Stimulated activated CD8-positive, alpha-beta memory T cell treated with anti-CD3 and anti-CD28 coated beads, Interleukin-7, amount 100 ng/mL, for 48 hours (primary cell): ENCODE results near the gene CEP112.
A peak's percentile ranks its signal among the peaks of the same experiment; 100 is the strongest.

ENCODE experiments used
- DNase-seq, 2 donors: peaks; one replicate each; pipeline ENCODE4 v3.0.0-alpha.2; 2020; ENCODE audit warnings: low read depth in 1 of 2; ENCODE audit errors: extremely low read depth in 1 of 2

CEP112 gene

GRCh38 chr17:65664696-65665095 lies 527.2 kb downstream of the CEP112 start:
- no peak for DNase-seq

DNA sequence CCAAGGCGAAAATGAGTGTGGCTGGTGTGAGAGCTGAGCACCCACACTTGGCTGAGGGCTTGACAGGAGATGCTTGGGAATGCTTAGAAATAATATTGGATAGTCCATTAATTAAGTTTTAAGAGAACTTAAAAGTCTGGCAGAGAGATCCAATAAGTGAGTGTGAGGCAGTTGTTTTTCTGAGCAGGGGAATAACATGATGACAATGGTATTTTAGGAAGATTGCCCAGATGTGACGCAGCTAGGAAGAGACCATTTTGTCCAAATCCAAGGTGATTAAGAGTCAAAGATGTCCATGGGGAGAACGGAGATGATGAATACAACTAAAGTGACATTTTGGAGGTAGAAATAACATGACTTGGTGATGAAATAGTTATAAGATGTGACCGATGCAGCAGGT lies 527.7 kb downstream of the CEP112 start:
- no peak for DNase-seq

DNA sequence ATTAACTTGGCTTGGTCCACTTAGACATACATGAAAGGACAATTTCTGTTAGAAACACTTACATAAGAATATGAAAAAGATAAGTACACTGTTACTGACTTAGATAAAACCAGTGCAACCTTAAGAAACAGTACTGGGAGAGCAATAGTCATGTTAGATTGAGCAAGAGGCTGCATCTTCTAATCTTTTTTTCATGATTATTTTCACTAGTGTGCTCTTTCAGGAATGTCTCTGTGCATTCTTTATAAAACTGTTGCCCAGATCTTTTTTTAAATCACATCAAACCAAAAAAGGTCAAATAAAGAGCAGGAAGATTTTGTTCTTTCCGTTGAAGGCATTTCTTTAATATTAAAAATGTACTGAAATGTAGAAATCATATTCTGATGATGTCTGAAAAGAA lies 529.7 kb downstream of the CEP112 start:
- no peak for DNase-seq

DNA sequence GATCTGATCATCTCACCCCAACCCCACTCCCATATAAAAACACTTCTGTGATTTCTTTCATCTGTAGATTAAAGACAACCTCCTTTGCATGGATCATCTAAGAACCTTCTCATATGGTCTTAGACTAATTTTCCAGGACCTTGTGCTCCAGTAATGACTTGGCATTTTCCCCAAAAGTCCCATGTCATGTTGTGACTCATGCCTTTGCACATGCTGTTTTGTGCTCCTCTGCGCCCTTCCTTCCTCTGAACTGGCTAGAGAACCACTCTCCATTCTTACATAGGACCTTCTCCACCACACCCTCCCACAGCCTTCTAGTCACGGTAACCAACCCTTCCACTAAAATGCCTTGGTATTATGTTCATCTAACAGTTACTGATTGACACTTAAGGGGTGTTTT lies 531.0 kb downstream of the CEP112 start:
- DNase-seq: no peak

- no peak for DNase-seq
Measured at GRCh38 chr17:65660078-65660477, 531.9 kb downstream of the CEP112 start.

- DNase-seq: no peak
Measured at GRCh38 chr17:65659512-65659911, 532.4 kb downstream of the CEP112 start.

DNA sequence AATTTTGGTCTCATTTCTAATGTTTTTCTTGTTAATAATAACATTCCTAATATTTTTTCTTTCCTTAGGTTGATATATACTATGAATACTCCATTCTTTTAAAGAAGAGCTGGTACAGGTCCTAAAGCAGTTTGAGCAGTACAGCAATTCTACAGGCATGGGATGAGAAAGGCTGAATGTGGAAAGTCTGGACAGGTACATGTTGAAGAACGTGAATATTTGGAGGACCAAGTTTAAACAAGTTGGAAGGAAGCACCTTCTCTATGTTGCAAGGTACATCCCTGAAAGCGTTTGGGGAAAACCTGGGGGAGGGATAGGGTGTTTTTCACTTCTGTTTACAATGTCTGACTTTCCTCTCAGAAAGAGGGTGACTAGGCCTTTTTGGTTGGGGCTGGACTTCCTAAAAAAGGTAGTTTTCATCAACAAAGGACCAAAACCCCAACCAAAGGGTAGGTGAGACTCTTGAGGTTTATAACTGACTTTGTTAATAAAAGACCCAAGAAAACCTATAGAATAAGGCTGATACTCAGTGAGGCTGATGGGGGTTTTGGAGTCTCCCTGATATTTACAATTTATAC lies 534.6 kb downstream of the CEP112 start:
- no peak for DNase-seq

DNA sequence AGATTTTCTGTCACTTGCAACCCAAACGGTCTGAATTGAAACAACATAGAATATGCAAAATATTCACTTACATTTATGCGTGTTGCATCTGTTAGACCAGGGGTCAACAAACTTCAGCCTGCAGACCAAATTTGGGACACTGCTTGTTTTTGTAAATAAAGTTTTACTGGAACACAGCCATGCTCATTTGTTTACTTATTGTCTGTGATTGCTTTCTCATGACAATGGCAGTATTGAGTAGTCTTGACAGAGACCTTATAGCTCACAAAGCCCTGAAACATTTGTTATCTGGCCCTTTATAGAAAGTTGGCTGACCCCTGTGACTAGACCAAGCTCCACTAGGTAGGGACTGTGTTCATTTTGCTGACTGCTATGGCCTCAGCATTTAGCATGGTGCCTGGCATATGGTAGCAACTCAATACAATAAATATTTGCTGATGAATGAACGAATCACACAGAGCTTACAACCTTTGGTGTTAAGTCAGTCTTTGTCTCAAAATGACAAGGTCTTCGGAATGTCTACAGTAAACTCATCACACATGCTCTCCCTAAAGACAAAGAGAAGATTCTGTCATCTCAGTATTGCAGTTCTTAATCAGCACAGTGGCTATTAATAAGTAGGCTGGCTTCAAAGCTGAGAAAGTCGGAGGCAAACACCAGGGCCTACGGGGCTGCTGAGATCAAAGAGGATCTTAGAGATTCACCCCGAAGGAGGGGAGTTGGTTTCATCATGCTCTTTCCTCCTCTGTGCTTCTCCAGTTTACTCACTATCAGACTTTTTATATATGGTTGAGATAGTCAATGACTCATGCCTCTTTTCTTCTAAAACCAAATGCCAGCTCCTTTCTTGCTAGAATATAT lies 535.3 kb downstream of the CEP112 start:
- peak in 1 of 2 donors; percentile 59 for DNase-seq

GRCh38 chr17:65655706-65656105 lies 536.2 kb downstream of the CEP112 start:
- no peak for DNase-seq

GRCh38 chr17:65644545-65644944 lies 547.4 kb downstream of the CEP112 start:
- DNase-seq: no peak

DNA sequence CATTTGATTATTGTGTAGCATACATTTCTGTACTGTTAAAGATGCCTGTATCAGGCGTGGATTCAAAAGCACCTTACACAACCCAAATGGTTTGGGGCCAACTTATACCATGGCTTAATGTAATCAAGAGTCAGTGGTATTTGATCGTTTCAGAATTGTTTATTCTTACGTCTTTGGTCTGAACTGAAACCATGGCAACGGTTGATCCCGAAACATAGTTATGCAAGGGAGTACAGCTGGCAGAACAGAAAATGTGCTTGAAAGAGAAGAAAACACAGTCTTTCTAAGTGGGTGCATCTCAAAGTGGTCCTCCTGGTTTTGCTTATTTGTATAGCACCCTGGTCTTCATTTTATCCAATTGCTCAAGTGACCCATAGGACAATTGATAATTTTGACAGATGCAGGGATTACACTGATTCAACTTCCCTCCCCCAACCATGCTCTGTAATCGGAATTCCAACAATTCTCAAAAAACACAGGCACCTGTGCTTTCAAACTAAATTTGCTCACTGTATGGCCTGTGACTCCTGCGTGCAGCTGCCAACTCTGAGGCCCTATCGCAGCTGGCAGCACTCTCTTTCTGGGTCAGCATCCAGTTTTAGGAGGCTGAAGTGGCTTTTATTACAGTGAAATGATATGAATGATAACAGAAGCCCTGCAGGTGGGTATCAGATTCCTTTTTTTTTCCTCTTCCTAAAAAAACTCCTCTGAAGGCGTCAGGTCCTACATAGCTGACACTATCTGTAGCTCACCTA lies 553.5 kb downstream of the CEP112 start:
- no peak for DNase-seq

- no peak for DNase-seq
Measured at GRCh38 chr17:65637786-65638185, 554.1 kb downstream of the CEP112 start.

DNA sequence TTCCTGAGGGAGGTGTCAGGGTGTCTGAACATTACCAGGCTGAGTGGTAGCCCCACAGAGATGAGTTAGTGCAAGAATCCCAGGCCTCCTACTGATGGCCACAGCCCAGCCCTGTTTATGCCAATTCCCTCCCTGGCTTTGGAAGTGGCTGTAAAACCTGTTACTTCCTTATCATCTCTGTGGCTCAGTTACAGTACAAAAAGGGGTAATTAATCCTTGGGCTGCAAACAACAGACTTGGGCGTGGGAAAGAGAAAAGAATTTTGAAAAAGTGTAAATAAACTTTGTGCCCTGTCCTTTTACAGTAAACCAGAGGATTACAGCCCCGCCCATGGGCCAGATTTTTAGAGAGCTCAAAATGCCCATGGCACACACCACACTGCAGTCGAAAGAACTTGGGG lies 557.4 kb downstream of the CEP112 start:
- DNase-seq: no peak

DNA sequence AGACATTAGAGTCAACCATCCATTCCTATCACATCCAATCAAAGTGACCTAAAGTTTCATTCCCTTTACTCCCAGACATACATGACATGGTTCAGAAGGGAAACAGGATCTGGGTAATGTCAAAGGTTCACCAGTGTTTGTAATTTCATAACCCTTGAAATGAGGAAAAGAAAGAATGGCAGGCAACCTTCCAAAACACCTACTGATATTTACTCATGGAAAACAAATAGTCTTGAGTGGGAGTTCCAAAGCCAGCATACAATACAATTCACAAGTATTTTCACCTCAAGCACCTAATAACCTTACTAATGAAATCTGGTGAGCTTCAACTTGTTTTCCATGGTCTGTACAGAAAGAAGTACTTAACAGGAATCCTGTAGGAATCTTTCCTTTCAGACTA lies 557.9 kb downstream of the CEP112 start:
- DNase-seq: no peak

DNA sequence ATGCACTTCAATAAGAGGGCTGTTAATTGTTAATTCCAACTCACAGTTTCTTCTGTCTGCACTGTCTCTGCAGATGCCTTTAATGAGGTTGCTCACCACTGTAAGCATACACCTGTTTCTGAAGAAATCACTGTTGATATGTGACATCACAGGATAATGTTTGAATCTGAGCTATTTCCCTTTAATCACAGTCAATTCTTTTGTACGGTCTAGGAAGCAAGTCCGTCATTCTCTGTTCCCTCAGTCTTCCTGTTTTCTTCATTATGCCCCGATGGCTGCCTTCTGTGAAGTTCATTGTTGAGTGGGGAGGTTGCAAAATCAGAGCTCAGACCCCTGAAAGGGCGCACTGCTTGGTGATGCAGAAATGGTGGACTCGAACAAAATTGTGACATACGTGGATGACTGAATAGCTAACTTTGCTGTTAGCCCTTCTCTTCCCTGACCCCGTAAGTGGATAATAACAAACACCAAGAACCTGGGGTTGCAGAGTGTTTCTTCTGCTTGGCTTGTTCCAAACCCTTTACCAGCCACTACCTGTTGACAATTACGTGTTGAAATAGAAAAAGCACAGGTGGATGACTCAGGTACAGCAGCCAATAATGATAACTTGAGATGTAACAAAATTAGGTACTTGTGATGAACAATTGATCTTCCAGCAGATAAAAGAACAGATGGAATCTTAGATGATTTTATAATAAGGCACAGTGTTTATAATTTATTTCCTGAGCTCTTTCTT lies 558.6 kb downstream of the CEP112 start:
- no peak for DNase-seq

DNA sequence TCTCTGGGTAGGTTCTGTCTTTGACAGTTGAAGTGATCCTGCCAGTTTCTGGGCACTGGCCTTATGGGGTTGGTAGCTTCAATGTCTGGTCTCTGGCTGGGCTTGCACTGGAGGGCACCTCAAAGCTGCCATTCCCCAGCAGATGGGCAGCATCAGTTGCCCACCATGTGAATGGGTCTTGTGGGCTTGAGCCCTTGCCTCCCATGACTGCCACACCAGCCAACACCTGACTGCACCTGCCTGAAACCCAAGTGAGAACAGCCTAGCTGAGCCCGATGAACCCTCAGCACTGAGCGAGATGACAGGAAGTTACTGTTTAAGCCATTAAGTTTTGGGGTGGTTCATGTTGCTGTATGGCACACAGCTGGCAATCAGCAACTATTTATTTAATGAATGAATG lies 561.4 kb downstream of the CEP112 start:
- DNase-seq: no peak

- no peak for DNase-seq
Measured at GRCh38 chr17:65629234-65629690, 562.7 kb downstream of the CEP112 start.

DNA sequence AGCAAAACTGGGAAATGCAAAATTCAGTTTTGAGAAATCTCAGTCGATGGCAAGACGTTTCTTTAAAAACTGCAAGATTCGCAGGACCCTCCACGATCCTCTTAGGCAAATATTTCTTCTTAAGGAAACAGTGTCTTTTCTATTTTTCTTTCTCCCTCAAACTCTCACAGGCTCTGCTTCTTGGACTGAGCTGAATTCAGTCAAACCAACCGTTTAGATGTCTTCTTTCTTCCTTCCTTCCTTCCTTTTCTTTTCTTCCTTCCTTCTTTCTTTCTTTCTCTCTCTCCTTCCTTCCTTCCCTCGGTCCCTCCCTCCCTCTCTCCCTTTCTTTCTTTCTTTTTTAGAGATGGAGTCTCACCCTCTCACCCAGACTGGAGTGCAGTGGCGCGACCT lies 563.3 kb downstream of the CEP112 start:
- no peak for DNase-seq

DNA sequence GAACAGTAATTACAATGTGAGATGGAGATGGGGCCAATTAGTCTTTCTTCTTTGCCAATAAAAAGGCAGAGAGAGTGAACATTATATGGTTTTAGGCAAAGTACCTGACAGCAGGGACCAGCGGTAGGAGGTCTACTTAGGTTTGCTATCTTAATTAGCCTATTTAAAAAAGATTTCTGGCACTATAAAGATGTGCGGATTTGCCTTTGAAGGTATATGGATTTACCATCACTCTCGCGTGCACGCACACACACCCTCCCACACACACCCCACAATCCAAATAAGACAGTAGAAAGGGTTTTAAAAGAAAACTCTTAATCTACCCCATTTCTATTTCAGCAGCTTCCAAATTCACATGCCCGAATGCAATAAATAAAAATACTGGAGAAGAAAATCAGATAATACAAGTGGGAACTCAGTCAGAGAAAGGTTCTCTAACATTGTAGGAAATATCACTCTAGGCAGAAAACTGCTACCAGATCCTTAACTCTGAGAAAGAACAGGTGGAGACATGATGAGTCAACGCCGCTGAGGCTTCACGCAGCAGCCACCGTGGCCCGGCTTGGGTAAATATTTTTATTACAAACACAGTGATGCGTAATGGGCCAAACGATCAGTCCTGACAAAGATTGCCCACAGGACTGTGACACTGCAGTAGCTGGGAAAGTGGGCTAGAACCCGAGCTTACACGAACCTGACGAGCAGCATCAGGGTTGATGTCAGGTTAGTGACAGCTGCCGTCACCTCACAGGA lies 563.9 kb downstream of the CEP112 start:
- no peak for DNase-seq

DNA sequence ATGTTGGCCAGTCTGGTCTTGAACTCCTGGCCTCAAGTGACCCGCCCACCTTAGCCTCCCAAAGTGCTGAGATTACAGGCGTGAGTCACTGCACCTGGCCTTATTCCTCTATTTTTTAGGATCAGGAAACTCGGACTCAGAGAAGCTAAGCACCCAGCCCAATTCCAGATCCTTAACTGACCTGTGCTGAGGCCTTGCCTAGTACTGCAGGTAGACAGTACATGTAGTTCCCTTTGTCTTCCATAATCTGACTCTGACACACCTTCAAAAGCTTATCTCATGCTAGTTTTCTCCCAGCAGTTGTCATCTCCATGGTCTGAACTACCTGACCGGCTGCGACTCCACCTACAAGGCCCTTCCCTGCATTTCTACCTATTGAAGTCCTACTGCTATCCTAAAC lies 564.8 kb downstream of the CEP112 start:
- no peak for DNase-seq
